Naive B cell (primary cell): ENCODE results near the gene GNAT2. TPM values are rescaled to one million over a fixed set of nuclear protein-coding genes. Genes with fewer than 3 reads are reported as not detected.
A peak's percentile ranks its signal among the peaks of the same experiment; 100 is the strongest.

Experiments used
- ATAC-seq, 2 donors: fragments of 150-1000 bp; cut with Tn5 transposase; 2 replicates each; pipeline ENCODE4 v1.10.0; 2021; ENCODE audit warnings: low read depth in 2 of 2, mild to moderate bottlenecking in 2 of 2, moderate library complexity in 2 of 2
- DNase-seq: peaks from one replicate; pipeline ENCODE4 v3.0.0; 2022
- H3K27ac Mint-ChIP-seq, 6 donors: one replicate each; pipeline ENCODE4 v1.8.0; 2020 to 2022; ENCODE audit warnings: mild to moderate bottlenecking in 6 of 6, mixed read lengths in 6 of 6, moderate library complexity in 5 of 6, inconsistent platforms in 2 of 6
- H3K27me3 Mint-ChIP-seq, 3 donors: one replicate each; pipeline ENCODE4 v1.8.0; 2021 to 2022; ENCODE audit warnings: mixed read lengths in 3 of 3, mild to moderate bottlenecking in 1 of 3
- H3K36me3 Mint-ChIP-seq, 2 donors: one replicate each; pipeline ENCODE4 v1.8.0; 2020 to 2022; ENCODE audit warnings: mixed read lengths in 2 of 2, inconsistent platforms in 1 of 2, mild to moderate bottlenecking in 1 of 2
- H3K4me1 Mint-ChIP-seq, 3 donors: one replicate each; pipeline ENCODE4 v1.8.0; 2020 to 2022; ENCODE audit warnings: mixed read lengths in 3 of 3, inconsistent platforms in 1 of 3, mild to moderate bottlenecking in 1 of 3, moderate library complexity in 1 of 3
- H3K4me3 Mint-ChIP-seq, 8 donors: one replicate each; pipeline ENCODE4 v1.8.0; 2020 to 2022; ENCODE audit warnings: mild to moderate bottlenecking in 8 of 8, mixed read lengths in 8 of 8, moderate library complexity in 8 of 8, inconsistent platforms in 2 of 8
- H3K9me3 Mint-ChIP-seq, 7 donors: one replicate each; pipeline ENCODE4 v1.8.0; 2020 to 2022; ENCODE audit warnings: mixed read lengths in 7 of 7, mild to moderate bottlenecking in 5 of 7, inconsistent platforms in 2 of 7, moderate library complexity in 1 of 7
- polyA plus RNA-seq, 6 donors: library from polyadenylated mRNA; unstranded; fragments of 300-500 nt; fragmentation: Illumina TruSeq; gene quantifications; one replicate each; pipeline ENCODE4 v1.2.3, GENCODE V29; 2021; ENCODE audit warnings: low read depth in 6 of 6

Gene GNAT2
- polyA plus RNA-seq, 6 donors from 2014 or later, result not detected

GRCh38 chr1:109570414-109570813, 49.0 kb downstream of the GNAT2 start:
- H3K4me1 Mint-ChIP-seq, result peaks cover 28 to 35% (median 31%) of the 10 kb centered on the region in 3 donors
- no peaks in the 10 kb centered on the region for H3K36me3 Mint-ChIP-seq
- DNase-seq (no peak), ATAC-seq (no peak)
- H3K27me3 Mint-ChIP-seq, result no peaks in the 10 kb centered on the region
- H3K4me3 Mint-ChIP-seq, result no peak overlapping the region
- H3K27ac Mint-ChIP-seq, result no peak overlapping the region
- H3K9me3 Mint-ChIP-seq, result no peaks in the 10 kb centered on the region

GRCh38 chr1:109569323-109569722, 50.1 kb downstream of the GNAT2 start:
- Mint-ChIP-seq H3K4me1 (peaks cover 33 to 39% (median 37%) of the 10 kb centered on the region in 3 donors), H3K36me3 (no peaks in the 10 kb centered on the region), H3K27ac (no peak overlapping the region), H3K4me3 (no peak overlapping the region), H3K9me3 (no peaks in the 10 kb centered on the region), H3K27me3 (no peaks in the 10 kb centered on the region)
- DNase-seq (no peak), ATAC-seq (no peak)

GRCh38 chr1:109567877-109568672, 51.3 kb downstream of the GNAT2 start:
- Mint-ChIP-seq H3K36me3 (no peaks in the 10 kb centered on the region), H3K27ac (peak overlapping the region in 3 of 6 donors; percentile 6 to 93 (median 29)), H3K4me1 (peaks cover 36 to 44% (median 37%) of the 10 kb centered on the region in 3 donors)

GRCh38 chr1:109566982-109567381, 52.4 kb downstream of the GNAT2 start:
- DNase-seq (no peak), ATAC-seq (no peak)
- Mint-ChIP-seq H3K4me1 (peaks cover 30 to 39% (median 37%) of the 10 kb centered on the region in 3 donors), H3K36me3 (no peaks in the 10 kb centered on the region), H3K9me3 (no peaks in the 10 kb centered on the region), H3K27ac (peak overlapping the region in 2 of 6 donors; percentile 6 to 89), H3K4me3 (peak overlapping the region in 2 of 8 donors; percentile 1 to 32), H3K27me3 (no peaks in the 10 kb centered on the region)

More at GRCh38 chr1:109567877-109568672, 51.3 kb downstream of the GNAT2 start:
- ATAC-seq (no peak), DNase-seq (no peak)
- Mint-ChIP-seq H3K27me3 (no peaks in the 10 kb centered on the region), H3K9me3 (no peaks in the 10 kb centered on the region), H3K4me3 (peak overlapping the region in 3 of 8 donors; percentile 16 to 38 (median 21))

- DNase-seq, result no peak
- Mint-ChIP-seq H3K9me3 (no peaks in the 10 kb centered on the region), H3K4me1 (peaks cover 43 to 47% (median 47%) of the 10 kb centered on the region in 3 donors), H3K4me3 (peak overlapping the region in 1 of 8 donors; percentile 27), H3K36me3 (no peaks in the 10 kb centered on the region), H3K27ac (peak overlapping the region in 3 of 6 donors; percentile 1 to 19 (median 2)), H3K27me3 (no peaks in the 10 kb centered on the region)
- ATAC-seq, result no peak
These were observed 54.2 kb downstream of the GNAT2 start for GRCh38 chr1:109565241-109565640.

- peak overlapping the region; percentile 2 to 86 (median 34) for H3K27ac Mint-ChIP-seq
- H3K4me1 Mint-ChIP-seq, result peaks cover 49 to 54% (median 52%) of the 10 kb centered on the region in 3 donors
- no peak for DNase-seq
- H3K27me3 Mint-ChIP-seq, result no peaks in the 10 kb centered on the region
- H3K4me3 Mint-ChIP-seq, result no peak overlapping the region
- no peaks in the 10 kb centered on the region for H3K9me3 Mint-ChIP-seq
- H3K36me3 Mint-ChIP-seq, result no peaks in the 10 kb centered on the region
- ATAC-seq, result no peak
These were observed 55.1 kb downstream of the GNAT2 start for GRCh38 chr1:109564194-109564878.

GRCh38 chr1:109559995-109560394, 59.4 kb downstream of the GNAT2 start:
- Mint-ChIP-seq H3K4me1 (peaks cover 58 to 75% (median 71%) of the 10 kb centered on the region in 3 donors), H3K9me3 (no peaks in the 10 kb centered on the region), H3K27me3 (no peaks in the 10 kb centered on the region), H3K4me3 (no peak overlapping the region), H3K27ac (peak overlapping the region in 1 of 6 donors; percentile 2), H3K36me3 (no peaks in the 10 kb centered on the region)
- DNase-seq, result no peak
- no peak for ATAC-seq

- Mint-ChIP-seq H3K27ac (peak overlapping the region in 1 of 6 donors; percentile 9), H3K36me3 (no peaks in the 10 kb centered on the region), H3K27me3 (no peaks in the 10 kb centered on the region), H3K4me1 (peaks cover 62 to 71% (median 65%) of the 10 kb centered on the region in 3 donors), H3K9me3 (no peaks in the 10 kb centered on the region), H3K4me3 (no peak overlapping the region)
- no peak for DNase-seq
- no peak for ATAC-seq
These were observed 61.9 kb downstream of the GNAT2 start for GRCh38 chr1:109557520-109557919.

- Mint-ChIP-seq H3K27ac (peak overlapping the region in 2 of 6 donors; percentile 10 to 19), H3K4me3 (no peak overlapping the region), H3K36me3 (no peaks in the 10 kb centered on the region), H3K9me3 (no peaks in the 10 kb centered on the region), H3K4me1 (peaks cover 56 to 67% (median 61%) of the 10 kb centered on the region in 3 donors), H3K27me3 (no peaks in the 10 kb centered on the region)
- DNase-seq (no peak), ATAC-seq (no peak)
These were observed 62.9 kb downstream of the GNAT2 start for GRCh38 chr1:109556563-109556962.

Other genes starting within 250 kb of the GNAT2 start
- 1 to 10 TPM in 1 of 6 donors, under 1 TPM in 3, not detected in 2; 0.16 to 1.3 (median 0.34) TPM for gene SORT1, start 221.7 kb downstream of the GNAT2 start, polyA plus RNA-seq
- 10 to 100 TPM; 35.5 to 57.3 (median 51.0) TPM for gene PSMA5, start 193.2 kb downstream of the GNAT2 start, polyA plus RNA-seq
- not detected for gene SYPL2, start 153.1 kb downstream of the GNAT2 start, polyA plus RNA-seq
- 1 to 10 TPM; 3.0 to 9.2 (median 5.2) TPM for gene ATXN7L2, start 135.7 kb downstream of the GNAT2 start, polyA plus RNA-seq
- gene CYB561D1, start 125.5 kb downstream of the GNAT2 start, polyA plus RNA-seq, result 10 to 100 TPM in 5 of 6 donors, 1 to 10 TPM in 1; 9.3 to 13.2 (median 10.8) TPM
- 1 to 10 TPM in 3 of 6 donors, under 1 TPM in 2, not detected in 1; 0.37 to 1.8 (median 1.0) TPM for gene AMIGO1, start 109.9 kb downstream of the GNAT2 start, polyA plus RNA-seq
- under 1 TPM in 1 of 6 donors, not detected in 5; 0.09 TPM for gene GPR61, start 79.7 kb downstream of the GNAT2 start, polyA plus RNA-seq
- 10 to 100 TPM in 1 of 6 donors, 1 to 10 TPM in 5; 7.6 to 13.9 (median 8.9) TPM for gene GNAI3, start 71.0 kb downstream of the GNAT2 start, polyA plus RNA-seq
- gene AMPD2, start 221 bp upstream of the GNAT2 start, polyA plus RNA-seq, result 10 to 100 TPM; 14.3 to 34.9 (median 25.6) TPM
- gene GSTM4, start 36.5 kb upstream of the GNAT2 start, polyA plus RNA-seq, result 10 to 100 TPM; 10.6 to 24.4 (median 16.7) TPM
- gene GSTM2, start 48.4 kb upstream of the GNAT2 start, polyA plus RNA-seq, result 10 to 100 TPM in 2 of 6 donors, 1 to 10 TPM in 4; 3.9 to 14.5 (median 5.7) TPM
- gene GSTM1, start 68.2 kb upstream of the GNAT2 start, polyA plus RNA-seq, result 10 to 100 TPM in 4 of 6 donors, not detected in 2; 36.6 to 90.7 (median 46.5) TPM
- gene GSTM5, start 92.6 kb upstream of the GNAT2 start, polyA plus RNA-seq, result under 1 TPM in 1 of 6 donors, not detected in 5; 0.93 TPM
- gene GSTM3, start 121.4 kb upstream of the GNAT2 start, polyA plus RNA-seq, result 1 to 10 TPM in 4 of 6 donors, under 1 TPM in 1, not detected in 1; 0.14 to 8.0 (median 2.1) TPM
- gene EPS8L3, start 144.3 kb upstream of the GNAT2 start, polyA plus RNA-seq, result not detected